GM10248 (cell line): Measurements from ENCODE around the gene FETUB.

Source experiments
- CTCF ChIA-PET: fragments of 300-600 bp; sonication (Branson Sonifier 250); formaldehyde crosslinking; extraction: SDS; loops from one replicate; lab custom pipeline; 2021; ENCODE audit warnings: antibody characterized with exemption; lab: Yijun Ruan, JAX
- POLR2A ChIA-PET: fragments of 350-650 bp; sonication (Branson Sonifier 250); formaldehyde crosslinking; extraction: SDS; loops from one replicate; lab custom pipeline; 2020; ENCODE audit warnings: antibody characterized with exemption; lab: Yijun Ruan, JAX
- DNase-seq: peaks from one replicate; pipeline ENCODE4 v3.0.0; 2012; ENCODE audit errors: extremely low spot score
- TF ChIP-seq, protein P1 (sequence below): IDR thresholded peaks from 2 replicates; pipeline ENCODE4 v1.5.1; 2012; ENCODE audit warnings: mild to moderate bottlenecking, low read depth; ENCODE audit errors: extremely low read depth, missing control alignments, control extremely low read depth

Gene FETUB

DNA sequence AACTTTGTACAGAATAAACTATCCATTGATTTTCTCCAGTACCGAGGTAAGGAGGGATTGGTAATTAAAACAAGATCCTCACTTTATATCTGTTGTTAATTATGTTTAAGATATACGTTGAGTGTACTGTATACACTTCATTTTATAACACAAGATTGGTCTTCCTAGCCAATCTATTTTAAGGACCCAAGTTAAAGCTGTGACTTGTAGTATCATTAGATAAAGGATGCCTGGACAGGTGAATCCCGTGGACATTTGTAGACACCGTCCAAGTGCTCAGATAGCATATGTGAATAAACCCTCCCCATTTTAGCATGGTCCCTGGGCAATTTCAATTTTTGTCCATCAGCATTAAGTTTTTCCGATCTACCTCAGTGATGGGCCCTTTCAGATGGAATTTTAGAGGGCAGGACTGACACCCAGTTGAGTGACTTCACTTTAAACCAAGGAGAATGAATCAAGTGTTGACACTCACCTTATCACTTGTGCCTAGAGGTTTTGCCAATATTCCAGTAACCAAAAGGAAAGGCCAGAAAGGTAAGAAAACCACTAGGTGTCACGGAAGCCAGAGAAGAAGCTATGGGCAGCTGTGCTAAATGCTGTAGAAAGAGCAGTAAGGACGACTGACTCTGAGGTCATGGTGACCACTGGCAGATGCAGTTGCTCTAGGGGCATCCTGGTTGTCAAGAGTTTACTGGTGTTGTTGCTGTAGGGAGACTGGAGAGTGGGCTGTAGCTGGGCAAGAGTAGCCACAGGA, 18.1 kb upstream of the FETUB start:
- POLR2A ChIA-PET: no interaction called here
- no peak for DNase-seq
- TF ChIP-seq, protein P1, sequence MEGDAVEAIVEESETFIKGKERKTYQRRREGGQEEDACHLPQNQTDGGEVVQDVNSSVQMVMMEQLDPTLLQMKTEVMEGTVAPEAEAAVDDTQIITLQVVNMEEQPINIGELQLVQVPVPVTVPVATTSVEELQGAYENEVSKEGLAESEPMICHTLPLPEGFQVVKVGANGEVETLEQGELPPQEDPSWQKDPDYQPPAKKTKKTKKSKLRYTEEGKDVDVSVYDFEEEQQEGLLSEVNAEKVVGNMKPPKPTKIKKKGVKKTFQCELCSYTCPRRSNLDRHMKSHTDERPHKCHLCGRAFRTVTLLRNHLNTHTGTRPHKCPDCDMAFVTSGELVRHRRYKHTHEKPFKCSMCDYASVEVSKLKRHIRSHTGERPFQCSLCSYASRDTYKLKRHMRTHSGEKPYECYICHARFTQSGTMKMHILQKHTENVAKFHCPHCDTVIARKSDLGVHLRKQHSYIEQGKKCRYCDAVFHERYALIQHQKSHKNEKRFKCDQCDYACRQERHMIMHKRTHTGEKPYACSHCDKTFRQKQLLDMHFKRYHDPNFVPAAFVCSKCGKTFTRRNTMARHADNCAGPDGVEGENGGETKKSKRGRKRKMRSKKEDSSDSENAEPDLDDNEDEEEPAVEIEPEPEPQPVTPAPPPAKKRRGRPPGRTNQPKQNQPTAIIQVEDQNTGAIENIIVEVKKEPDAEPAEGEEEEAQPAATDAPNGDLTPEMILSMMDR: no peak
- CTCF ChIA-PET: interaction anchor here (0.8 to 1.6 kb wide), 6 partner anchors 9 to 627 kb away, joined by 3 to 4 read pairs (median 3); no protein-coding TSS in a partner anchor

DNA sequence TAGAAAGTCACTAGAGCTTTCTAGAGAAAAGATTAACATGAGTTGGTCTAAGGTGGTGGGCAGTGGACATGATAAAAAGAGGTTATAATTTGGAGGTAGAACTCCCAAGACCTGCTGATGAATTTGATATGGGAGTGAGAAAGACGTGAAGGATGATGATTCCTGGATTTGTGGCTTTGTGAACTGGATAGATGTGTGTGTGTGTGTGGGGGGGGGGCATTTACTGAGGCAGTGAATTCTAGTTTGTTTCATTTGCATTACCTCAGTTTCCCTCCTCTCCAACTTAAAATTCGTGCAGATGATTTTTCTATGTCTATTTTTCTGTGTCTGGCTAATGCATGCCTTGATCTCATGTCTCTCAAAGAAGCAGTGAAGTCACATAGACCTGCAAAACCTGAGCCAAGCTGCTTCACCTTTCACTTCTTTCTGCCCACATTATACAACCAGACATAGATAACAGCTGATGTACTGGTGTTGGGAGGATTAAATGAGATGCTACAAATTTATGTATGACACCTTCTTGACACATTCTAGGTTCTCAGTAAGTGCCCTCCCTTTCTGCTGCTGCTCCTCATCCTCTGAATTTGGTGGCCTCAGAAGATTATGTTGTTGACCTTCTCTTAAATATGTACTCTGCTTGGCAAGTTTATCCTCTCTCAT, 17.4 kb upstream of the FETUB start:
- TF ChIP-seq, protein P1: no peak
- ChIA-PET POLR2A (no interaction called here), CTCF (interaction anchor here (0.8 to 1.4 kb wide), 4 partner anchors 9 to 628 kb away, joined by 3 to 4 read pairs (median 3); no protein-coding TSS in a partner anchor)
- DNase-seq: no peak

DNA sequence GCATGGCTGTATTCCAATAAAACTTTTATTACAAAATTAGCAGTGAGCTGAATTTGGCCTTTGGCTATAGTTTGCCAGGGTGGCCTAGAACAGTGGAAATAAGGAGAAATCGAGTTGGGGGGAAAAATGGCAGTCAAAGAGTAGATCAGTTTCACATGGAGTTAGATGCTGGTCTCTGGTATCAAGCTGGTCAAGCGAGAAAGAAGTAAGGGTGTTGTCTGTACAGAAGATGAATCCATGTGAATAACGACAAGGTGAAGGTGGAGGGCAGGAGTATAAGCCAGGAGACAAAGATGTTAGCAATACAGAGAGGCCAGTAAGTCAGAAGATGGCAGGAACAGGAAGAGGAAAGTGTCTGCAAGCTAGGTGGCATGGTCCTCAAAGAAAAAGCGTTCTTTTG, 15.6 kb upstream of the FETUB start:
- no peak for DNase-seq
- CTCF ChIA-PET: interaction anchor here (1.1 to 3.7 kb wide), 2 partner anchors 9 to 681 kb away, joined by 3 to 73 read pairs; no protein-coding TSS in a partner anchor
- TF ChIP-seq, protein P1: no peak
- POLR2A ChIA-PET: no interaction called here

DNA sequence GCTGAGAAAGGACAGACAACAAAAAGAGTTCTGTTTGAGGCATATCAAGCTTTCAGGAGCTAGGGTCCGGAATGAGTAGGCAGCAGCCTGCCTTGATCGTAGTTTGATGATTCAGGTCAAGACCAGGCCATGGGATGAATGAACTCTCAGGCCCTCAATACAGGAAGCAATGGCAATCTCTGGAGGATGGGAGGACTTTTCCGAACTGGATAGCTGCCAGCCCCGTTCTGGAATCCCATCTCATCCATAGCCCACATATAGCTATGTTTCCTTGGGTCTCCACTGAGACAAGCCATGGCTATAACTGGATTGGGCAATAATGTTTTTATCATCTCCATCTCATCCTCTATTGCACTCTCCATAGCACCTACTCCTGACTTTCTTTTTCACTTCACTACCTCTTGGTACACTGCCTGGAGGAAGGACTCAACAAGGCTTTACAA, 14.6 kb upstream of the FETUB start:
- no peak for DNase-seq
- ChIA-PET POLR2A (no interaction called here), CTCF (interaction anchor here (1.1 to 3.7 kb wide), 4 partner anchors 10 to 682 kb away, joined by 3 to 73 read pairs (median 5); no protein-coding TSS in a partner anchor)
- TF ChIP-seq, protein P1: no peak

DNA sequence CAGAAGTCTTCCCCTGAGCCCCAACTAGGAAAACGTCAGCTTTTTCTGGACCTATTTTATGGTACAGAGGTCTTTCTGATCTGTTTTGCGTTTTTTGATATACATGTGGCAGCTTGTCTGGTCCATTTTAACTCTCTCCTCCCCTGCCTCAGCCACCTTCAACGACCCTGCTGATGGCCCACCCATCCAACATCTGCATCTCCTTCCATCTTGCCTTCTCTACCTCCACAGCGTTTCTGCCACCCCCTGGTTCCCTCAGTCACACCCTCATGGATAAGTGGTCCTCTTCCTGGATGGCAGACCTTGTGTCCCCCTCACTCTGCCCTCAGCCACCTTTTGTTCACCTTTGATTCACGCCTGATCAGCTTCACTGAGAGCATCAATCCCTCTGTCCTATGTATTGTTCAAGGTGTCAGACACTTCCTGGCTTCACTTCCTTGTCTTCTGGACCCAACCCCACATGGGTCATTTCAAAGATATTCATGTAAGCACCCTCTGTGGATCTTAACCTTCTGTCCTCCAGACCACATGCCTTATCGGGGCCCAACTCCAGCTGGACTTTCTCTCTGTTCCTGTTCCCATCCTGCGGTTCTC, 13.8 kb upstream of the FETUB start:
- TF ChIP-seq, protein P1: no peak
- DNase-seq: no peak
- ChIA-PET POLR2A (no interaction called here), CTCF (interaction anchor here (1.1 to 3.7 kb wide), 3 partner anchors 11 to 683 kb away, joined by 4 to 73 read pairs (median 6); no protein-coding TSS in a partner anchor)

DNA sequence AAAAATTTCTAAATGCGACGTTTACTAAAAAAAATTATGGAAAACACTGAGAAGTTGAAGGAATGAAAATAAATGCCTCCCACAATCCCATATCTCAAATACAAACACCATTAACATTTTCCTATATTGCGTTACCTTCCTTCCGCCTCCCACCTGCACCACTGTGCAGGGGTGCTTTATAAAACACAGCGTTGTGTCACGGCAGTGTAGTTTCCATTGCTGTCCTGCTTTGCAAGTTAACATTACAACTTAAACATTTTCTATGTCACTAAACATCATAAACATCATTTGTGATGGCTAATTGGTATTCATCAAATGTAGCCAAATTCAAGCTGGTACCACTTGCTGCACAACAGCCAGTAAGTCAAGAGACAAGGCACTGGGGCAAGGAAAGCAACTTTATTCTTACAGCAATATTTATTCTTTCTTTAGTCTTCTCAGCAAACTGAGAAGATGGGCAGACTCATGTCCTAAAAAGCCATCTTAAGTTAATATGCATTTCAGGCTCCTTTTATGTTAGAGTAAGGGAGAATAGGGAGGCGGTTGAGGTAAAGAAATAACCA, 12.3 kb upstream of the FETUB start:
- TF ChIP-seq, protein P1: no peak
- ChIA-PET POLR2A (no interaction called here), CTCF (no interaction called here)
- DNase-seq: no peak
